ENCODE data around the gene GDA. TPM values are rescaled to one million over a fixed set of nuclear protein-coding genes. Genes with fewer than 3 reads are reported as not detected.

The GDA gene
- total RNA-seq, 1 experiment from 2014 or later = 26.3 TPM

DNA sequence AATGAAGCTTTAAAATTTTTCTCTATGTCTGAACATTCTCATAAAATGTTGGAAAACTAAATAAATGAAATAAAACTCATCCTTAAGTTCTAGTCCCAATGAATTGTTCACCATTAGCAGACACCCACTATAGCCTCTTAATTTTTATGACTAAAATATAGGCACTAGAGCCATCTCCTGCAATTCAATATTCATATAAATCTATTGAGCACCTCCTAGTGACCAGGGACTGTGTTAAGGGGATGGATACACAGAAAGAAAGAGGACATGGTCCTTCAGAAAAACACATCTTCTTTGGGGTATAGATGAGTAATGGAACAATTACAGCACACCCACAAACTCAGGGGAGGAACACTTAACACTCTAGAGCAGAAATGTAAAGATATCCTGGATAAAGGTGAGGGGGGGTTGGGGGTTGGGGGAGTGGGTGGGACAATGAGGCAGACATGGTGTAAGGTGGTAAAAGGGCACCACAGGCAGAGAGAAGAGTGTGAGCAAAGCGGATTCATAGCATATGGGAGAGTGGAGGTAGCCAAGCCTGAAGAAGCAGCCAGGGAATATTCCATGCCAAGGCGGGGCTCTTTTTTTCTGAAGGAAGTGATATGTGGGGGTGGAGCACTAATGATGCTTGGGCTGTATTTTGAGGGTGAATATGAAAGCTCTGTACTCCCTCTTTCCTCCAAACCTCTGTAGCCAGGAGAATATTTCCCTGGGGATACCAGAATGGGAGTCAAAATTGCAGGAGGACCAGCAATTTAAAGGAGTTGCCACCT lies 3.3 kb upstream of the GDA start:
- in situ Hi-C loops (cut with HindIII; ENCODE audit: low pct_unique_long_range_greater_than_20kb, low sequenced_read_pairs) = no loop called here
- no peak for DNase-seq (ENCODE audit: low read depth)

DNA sequence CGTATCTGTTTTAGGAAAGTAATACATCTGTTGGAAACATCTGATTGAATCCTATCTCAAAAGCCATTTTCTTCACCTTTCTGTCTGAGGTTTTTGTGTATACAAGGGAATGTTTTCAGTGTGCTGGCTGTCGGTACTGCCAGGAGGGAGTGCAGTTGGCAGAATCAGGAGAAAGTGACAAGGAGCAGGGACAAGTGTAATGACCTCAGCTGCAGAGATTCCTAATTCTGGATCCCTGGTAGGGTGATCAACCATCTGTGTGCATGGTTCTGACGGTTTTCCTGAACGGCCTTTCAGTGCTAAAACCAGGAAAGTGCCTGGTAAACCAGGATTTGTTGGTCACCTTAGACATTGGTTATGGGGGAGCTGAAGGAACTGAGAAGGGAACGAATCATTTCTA lies 1.6 kb upstream of the GDA start:
- DNase-seq (ENCODE audit: low read depth) = no peak
- in situ Hi-C loops (cut with HindIII; ENCODE audit: low pct_unique_long_range_greater_than_20kb, low sequenced_read_pairs) = no loop called here

DNA sequence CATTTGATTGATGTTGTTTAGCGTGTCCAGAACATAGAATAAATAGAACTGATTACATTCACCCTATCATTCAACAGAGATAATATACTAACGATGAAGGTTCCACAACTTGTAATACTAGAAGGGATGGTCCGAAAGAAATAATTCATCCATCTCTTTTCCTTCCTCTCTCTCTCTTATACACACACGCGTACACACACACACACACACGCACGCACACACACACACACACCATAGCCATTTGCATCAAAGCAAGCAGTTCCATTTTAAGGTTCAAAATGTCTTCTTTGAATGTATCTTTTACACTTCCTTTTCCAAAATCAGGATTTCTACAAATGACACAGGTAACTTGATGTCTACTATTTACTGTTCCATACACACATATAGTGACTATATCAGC lies 887 bp downstream of the GDA start:
- DNase-seq (ENCODE audit: low read depth) = peak; percentile 47
- in situ Hi-C loops (cut with HindIII; ENCODE audit: low pct_unique_long_range_greater_than_20kb, low sequenced_read_pairs) = loop anchor here (25.0 kb wide), 1 partner anchor 113 kb away; no protein-coding TSS in a partner anchor

DNA sequence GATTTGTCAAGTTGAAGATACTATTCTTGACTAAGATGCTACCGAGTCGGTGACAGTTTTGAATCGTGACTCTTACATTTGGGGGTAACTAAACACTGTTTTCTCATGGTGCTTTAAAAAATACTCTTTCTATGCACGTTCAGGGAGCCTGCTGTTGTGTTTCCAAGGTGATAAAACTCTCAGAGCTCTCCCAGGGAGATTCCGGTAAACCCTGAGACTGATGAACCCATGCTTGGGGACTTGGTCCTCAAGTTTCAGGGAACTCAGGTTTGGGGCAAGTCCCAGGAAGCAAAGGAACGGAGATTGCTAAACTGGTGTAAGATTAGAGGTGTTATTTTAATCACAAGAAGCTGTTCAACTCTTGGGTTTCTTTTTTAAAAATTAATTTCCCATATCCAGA lies 1.4 kb downstream of the GDA start:
- peak; percentile 35 for DNase-seq (ENCODE audit: low read depth)
- in situ Hi-C loops (cut with HindIII; ENCODE audit: low pct_unique_long_range_greater_than_20kb, low sequenced_read_pairs) = loop anchor here (25.0 kb wide), 1 partner anchor 113 kb away; no protein-coding TSS in a partner anchor

DNA sequence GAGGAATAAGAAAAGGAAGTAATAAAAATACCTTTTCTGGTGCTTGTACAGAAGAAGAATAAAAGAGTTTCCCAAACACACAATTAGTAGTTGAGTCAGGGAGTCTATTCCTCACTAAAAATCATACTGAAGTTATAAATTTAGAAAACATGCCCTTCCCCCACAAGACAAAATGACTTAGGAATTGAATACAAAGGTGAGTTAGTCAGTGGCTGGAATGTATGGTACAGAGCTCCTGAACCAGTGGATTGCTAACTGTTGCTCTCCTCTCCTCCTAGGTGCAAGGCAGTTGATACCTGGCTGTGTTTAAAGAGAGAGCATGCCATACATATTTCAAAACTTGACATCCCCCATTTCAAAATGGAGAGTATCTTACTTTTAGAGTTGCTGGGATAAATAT lies 1.9 kb downstream of the GDA start:
- in situ Hi-C loops (cut with HindIII; ENCODE audit: low pct_unique_long_range_greater_than_20kb, low sequenced_read_pairs) = loop anchor here (25.0 kb wide), 1 partner anchor 114 kb away; no protein-coding TSS in a partner anchor
- DNase-seq (ENCODE audit: low read depth) = peak; percentile 40

DNA sequence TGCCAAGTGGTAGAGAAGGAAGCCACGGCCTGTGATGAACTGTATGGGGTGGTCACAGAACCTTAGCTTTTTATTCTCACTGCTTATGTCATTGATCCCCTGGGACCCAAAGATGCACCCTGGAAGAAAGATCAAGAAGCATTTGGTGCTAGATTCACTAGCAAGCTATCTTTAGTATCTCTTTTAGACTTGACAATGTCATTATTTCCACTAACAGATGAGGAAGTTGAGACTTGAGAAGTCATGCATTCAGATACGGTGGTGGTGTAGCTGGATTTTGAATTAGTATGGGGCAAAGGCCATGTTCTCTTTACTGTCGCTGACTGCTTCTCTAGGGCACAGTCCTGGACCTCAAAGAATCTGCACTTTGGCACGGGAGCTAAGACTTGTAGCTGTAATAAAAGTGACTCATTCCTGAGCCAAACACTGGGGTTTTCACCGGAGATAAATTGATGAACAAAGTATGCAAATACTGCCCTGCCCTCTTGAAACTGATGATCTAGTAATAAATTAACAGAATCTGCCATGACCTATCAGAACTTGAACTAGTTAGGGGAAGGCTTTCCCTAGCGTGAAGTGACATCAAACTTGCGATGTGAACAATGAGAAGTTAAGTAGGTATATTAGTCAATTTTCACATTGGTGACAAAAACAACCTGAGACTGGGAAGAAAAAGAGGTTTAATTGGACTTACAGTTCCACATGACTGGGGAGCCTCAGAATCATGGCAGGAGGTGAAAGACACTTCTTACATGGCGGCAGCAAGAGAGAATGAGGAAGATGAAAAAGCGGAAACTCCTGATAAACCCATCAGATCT lies 5.4 kb downstream of the GDA start:
- peak; percentile 94 for DNase-seq (ENCODE audit: low read depth)
- in situ Hi-C loops (cut with HindIII; ENCODE audit: low pct_unique_long_range_greater_than_20kb, low sequenced_read_pairs) = loop anchor here (25.0 kb wide), 1 partner anchor 117 kb away; no protein-coding TSS in a partner anchor

DNA sequence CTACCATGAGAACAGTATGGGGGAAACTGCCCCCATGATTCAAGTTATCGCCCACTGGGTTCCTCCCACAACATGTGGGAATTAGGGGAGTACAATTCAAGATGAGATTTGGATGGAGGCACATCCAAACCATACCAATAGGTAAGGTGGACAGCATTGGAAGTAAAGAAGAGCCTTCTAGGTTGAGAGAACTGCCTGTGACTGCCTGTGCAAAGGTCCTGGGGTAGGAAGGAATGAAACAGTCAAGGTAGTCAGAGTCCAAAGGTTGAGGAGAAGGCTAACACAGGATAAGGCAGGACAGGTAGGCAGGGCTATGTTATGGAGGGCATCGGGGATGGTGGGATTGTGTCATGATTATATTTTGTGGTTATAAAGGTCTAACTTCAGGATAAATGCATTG lies 6.1 kb downstream of the GDA start:
- in situ Hi-C loops (cut with HindIII; ENCODE audit: low pct_unique_long_range_greater_than_20kb, low sequenced_read_pairs) = loop anchor here (25.0 kb wide), 1 partner anchor 118 kb away; no protein-coding TSS in a partner anchor
- no peak for DNase-seq (ENCODE audit: low read depth)

DNA sequence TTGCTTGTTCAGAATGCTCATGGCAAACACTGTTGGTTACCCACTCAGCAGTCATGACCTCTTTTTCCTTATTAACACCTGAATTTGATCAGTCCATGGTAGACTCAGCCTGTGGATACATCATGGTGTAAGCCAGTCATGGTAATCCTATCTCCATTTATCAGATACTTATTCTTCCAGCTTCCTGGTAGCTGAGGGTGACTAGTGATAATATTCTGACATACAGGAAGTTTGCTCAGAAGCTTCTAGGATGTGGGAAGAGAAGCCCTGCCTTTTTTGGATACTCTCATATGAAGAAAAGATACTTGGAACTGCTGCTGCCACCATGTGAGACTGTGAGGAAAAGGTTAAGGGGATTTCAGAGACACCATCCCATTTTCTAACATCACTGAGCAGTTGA lies 7.3 kb downstream of the GDA start:
- in situ Hi-C loops (cut with HindIII; ENCODE audit: low pct_unique_long_range_greater_than_20kb, low sequenced_read_pairs) = loop anchor here (25.0 kb wide), 1 partner anchor 119 kb away; no protein-coding TSS in a partner anchor
- DNase-seq (ENCODE audit: low read depth) = no peak

DNA sequence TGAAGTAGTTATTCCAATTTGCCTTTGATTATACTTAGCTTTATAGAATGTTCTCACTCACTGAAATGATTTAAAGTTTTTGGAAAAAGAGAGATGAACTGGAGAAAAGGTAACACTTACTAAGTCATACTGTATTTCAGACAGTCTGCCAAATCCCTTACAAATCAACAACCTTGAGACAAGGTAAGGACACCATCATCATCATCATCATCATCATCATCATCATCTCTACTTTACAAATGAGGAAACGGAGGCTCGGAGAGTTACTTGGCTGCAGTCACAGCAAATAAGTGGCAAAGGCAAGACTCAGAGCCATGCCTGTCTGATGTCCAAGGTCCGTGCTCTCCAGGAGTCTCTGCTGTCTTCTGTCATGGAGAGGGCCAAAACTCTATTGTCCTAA lies 9.4 kb downstream of the GDA start:
- DNase-seq (ENCODE audit: low read depth) = no peak
- in situ Hi-C loops (cut with HindIII; ENCODE audit: low pct_unique_long_range_greater_than_20kb, low sequenced_read_pairs) = loop anchor here (25.0 kb wide), 1 partner anchor 121 kb away; no protein-coding TSS in a partner anchor

DNA sequence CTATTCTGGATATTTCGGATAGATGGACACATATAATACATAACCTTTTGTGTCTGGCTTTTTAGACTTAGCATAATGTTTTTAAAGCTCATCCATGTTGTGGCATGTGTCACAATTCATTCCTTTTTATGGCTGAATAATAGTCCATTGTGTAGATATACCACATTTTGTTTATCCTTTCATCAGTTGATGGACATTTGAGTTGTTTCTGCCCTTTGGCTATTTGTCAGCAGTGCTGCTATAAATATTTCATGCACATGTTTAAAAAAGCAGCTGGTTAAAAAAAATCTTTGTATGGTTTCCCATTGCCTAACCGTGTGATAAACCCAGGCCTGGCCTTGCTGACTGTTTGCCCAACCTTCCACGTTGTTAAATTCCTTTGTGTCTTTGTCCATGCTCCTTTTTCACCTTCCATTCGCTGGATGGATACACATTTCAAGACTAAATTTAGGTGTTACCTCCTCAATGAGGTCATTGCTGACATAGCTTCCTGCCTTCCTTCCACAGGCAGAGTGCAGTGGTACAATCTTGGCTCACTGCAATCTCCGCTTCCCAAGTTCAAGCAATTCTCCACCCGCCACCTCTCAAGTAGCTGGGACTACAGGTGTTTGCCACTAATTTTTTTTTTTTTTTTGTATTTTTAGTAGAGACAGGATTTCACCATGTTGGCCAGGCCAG lies 11.3 kb downstream of the GDA start:
- no peak for DNase-seq (ENCODE audit: low read depth)
- in situ Hi-C loops (cut with HindIII; ENCODE audit: low pct_unique_long_range_greater_than_20kb, low sequenced_read_pairs) = loop anchor here (25.0 kb wide), 1 partner anchor 123 kb away; no protein-coding TSS in a partner anchor

DNA sequence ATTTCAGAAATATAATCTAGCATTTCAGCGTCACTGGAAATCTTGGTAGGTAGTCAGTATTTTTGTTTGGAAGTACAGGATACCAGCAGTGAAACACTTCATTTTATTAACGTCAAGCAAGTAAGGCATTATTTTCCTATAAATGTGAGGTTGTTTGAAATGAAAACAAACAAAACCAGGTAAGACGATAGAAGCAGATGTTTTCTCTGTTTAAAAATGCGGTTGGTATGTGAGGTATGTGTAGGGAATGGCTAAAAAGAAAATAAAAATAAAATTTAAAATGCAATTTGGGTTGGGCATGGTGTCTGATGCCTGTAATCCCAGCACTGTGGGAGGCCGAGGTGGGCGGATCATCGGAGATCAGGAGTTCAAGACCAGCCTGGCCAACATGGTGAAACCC lies 16.1 kb downstream of the GDA start:
- in situ Hi-C loops (cut with HindIII; ENCODE audit: low pct_unique_long_range_greater_than_20kb, low sequenced_read_pairs) = loop anchor here (25.0 kb wide), 1 partner anchor 128 kb away; no protein-coding TSS in a partner anchor
- DNase-seq (ENCODE audit: low read depth) = peak; percentile 65

DNA sequence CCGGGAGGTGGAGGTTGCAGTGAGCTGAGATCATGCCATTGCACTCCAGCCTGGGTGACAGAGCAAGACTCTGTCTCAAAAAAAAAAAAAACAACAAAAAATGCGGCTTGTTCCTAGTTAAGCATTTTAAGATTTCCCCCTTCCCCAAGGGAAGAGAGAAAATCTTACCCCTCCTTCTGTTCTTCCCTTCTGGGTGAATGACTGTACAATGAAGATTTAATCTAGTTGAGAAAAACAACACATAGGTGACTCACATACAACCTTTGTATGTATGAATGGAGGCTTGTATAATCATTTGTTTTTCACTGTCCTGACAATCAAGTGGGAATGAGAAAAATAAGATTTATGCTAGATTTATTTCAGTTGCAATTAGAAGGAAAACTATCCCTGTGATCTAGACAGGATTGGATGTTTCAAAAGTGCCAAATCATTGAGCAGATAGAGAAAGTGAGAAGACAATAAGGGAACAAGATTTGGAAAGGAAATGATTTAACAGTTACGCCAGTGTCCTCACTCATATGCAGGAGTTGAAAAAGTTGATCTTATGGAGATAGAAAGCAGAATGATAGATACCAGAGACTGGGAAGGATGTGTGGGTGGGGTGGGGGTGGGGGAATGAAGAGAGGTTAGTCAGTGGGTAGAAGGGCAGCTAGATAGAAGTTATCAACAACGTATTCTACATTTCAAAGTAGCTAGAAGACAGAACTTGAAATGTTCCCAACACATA lies 16.7 kb downstream of the GDA start:
- in situ Hi-C loops (cut with HindIII; ENCODE audit: low pct_unique_long_range_greater_than_20kb, low sequenced_read_pairs) = loop anchor here (25.0 kb wide), 1 partner anchor 129 kb away; no protein-coding TSS in a partner anchor
- DNase-seq (ENCODE audit: low read depth) = peak; percentile 72

DNA sequence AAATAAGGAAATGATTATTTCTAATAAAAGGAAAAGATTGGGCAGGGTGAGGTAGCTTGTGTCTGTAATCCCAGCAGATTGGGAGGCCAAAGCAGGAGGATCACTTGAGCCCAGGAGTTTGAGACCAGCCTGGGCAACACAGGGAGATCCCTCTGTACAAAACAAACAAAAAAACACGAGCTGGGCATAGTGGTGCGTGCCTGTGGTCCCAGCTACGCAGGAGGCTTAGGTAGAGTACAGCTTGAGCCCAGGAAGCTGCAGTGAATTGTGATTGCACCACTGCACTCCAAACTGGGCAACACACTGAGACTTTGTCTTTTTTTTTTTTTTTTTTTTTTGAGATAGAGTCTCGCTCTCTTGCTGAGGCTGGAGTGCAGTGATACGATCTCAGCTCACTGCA lies 18.8 kb downstream of the GDA start:
- in situ Hi-C loops (cut with HindIII; ENCODE audit: low pct_unique_long_range_greater_than_20kb, low sequenced_read_pairs) = loop anchor here (25.0 kb wide), 1 partner anchor 131 kb away; no protein-coding TSS in a partner anchor

DNA sequence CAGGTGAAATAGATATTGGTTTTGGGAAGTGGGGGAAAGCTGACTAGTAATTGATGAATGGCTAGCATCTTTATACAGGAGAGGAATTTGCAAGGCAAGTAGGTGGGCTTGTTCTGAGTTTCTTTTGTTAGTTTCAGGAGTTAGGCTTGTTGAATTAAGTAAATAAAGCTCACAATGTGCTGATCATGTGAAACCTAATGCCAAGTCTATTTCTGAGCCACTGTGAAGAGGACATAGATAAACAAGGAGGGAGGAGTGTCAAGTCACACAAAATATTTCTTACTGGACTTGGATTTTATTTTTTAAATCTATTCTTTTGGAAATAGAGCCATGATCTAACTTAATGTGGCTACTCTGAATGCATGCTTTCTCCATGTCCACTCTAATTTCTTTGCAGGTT lies 19.9 kb downstream of the GDA start:
- in situ Hi-C loops (cut with HindIII; ENCODE audit: low pct_unique_long_range_greater_than_20kb, low sequenced_read_pairs) = loop anchor here (25.0 kb wide), 1 partner anchor 132 kb away; no protein-coding TSS in a partner anchor
- DNase-seq (ENCODE audit: low read depth) = no peak

More for the DNA sequence above, 18.8 kb downstream of the GDA start:
- no peak for DNase-seq (ENCODE audit: low read depth)

DNA sequence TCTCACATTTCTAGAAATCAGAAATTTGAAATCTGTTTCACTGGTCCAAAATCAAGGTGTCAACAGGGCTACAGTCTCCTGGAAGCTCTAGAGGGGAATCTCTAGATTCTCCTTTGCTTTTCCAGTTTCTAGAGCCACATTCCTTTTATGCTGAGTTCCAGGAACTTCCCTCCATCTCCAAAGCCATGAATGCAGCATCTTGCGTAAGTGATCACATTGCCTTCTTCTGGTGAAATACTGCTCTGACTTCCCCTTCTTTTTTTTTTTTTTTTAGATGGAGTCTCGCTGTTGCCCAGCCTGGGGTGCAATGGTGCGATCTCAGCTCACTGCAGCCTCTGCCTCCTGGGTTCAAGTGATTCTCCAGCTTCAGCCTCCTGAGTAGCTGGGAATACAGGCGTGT lies 23.8 kb downstream of the GDA start:
- no peak for DNase-seq (ENCODE audit: low read depth)
- in situ Hi-C loops (cut with HindIII; ENCODE audit: low pct_unique_long_range_greater_than_20kb, low sequenced_read_pairs) = loop anchor here (25.0 kb wide), 1 partner anchor 136 kb away; no protein-coding TSS in a partner anchor

DNA sequence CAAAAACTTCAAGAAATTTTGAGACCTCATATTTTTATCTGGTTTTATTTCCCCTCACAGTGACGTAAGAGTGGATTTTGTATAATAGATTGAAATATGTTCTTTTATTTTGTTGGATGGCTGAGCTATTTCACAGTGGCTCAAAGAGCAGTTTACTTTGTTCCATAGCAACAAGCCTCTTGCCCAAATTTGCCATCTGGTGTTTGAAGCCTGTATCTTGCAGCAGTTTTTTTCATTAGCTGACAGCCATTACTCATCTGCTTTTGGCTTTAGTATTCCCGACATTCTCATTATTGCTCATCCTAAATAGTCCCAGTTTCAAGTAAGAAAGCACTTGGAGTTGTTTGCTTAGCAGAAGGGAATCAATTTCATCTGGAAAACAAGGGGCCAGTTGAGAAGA lies 36.3 kb downstream of the GDA start:
- in situ Hi-C loops (cut with HindIII; ENCODE audit: low pct_unique_long_range_greater_than_20kb, low sequenced_read_pairs) = no loop called here
- no peak for DNase-seq (ENCODE audit: low read depth)

DNA sequence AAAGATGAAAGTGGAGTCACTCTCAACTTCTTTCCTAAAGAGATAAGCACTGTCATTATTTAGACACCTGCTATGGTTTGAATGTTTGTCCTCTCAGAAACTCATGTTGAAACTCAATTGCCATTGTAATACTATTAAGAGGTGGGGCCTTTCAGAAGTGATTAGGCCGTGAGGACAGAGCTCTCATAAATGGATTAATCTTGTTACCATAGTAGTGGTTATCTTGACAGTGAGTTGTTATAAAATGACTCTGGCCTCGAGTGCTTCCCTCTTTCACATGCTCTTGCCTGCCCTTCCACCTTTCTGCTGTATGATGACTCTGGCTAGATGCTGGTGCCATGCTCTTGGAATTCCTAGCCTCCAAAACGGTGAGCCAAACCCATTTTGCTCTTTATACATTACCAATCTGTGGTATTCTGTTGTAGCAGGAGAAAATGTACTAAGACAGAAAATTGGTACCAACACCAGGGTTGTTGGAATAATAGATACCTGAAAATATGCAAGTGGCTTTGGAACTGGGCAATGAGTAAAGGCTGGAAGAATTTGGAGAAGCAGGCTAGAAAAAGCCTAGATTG lies 38.0 kb downstream of the GDA start:
- no peak for DNase-seq (ENCODE audit: low read depth)
- in situ Hi-C loops (cut with HindIII; ENCODE audit: low pct_unique_long_range_greater_than_20kb, low sequenced_read_pairs) = no loop called here

Measured in Caki2 (cell line).